Choroid plexus epithelial cell (primary cell): ENCODE results near the gene ETDA.

Experiments used
- DNase-seq: peaks from one replicate; pipeline ENCODE4 v3.0.0-alpha.2; 2010; ENCODE audit warnings: low read depth
- H3K4me3 ChIP-seq: 2 replicates; pipeline ENCODE4 v1.5.1; 2011; ENCODE audit warnings: low read depth, mild to moderate bottlenecking, control low read depth, low read length, moderate library complexity
- CTCF ChIP-seq: conservative IDR thresholded peaks from 2 replicates; pipeline ENCODE4 v1.5.1; 2011; ENCODE audit warnings: low read depth, mild to moderate bottlenecking, control low read depth, inconsistent platforms, low read length, moderate library complexity

The ETDA gene

GRCh38 chrX:135302269-135302873 lies 50.5 kb downstream of the ETDA start:
- H3K4me3 ChIP-seq, result no peak overlapping the region
- DNase-seq, result no peak
- no peak for TF ChIP-seq CTCF
